HG02642 (cell line): ENCODE results near the gene PHF14.

ENCODE experiments used
- ATAC-seq: cut with Tn5 transposase; IDR thresholded peaks from one replicate; pipeline ENCODE4 v1.9.1; 2021; ENCODE audit warnings: mild to moderate bottlenecking; ENCODE audit not compliant: unreplicated experiment, poor library complexity

Gene PHF14

DNA sequence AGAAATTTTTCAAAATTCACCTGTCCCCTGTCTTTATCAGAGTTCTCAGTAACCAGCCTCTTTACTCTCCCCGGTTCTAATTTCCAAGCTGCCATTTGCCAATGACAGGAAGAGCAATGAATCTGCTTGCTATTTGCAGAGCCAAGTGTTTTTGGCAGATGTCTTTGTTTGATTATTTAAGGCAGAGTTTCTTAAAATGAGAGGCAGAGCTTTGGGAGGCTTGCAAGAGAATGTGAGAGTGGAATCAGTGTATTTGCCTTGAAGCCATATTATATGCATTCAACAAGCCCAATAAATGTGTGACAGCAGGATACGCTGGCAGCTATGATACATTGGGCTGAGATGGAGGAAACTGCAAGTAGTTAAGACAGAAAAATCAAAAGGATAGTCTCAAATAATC lies 196.5 kb downstream of the PHF14 start:
- no peak for ATAC-seq

- no peak for ATAC-seq
Measured at GRCh38 chr7:11170863-11171568, 197.3 kb downstream of the PHF14 start.

DNA sequence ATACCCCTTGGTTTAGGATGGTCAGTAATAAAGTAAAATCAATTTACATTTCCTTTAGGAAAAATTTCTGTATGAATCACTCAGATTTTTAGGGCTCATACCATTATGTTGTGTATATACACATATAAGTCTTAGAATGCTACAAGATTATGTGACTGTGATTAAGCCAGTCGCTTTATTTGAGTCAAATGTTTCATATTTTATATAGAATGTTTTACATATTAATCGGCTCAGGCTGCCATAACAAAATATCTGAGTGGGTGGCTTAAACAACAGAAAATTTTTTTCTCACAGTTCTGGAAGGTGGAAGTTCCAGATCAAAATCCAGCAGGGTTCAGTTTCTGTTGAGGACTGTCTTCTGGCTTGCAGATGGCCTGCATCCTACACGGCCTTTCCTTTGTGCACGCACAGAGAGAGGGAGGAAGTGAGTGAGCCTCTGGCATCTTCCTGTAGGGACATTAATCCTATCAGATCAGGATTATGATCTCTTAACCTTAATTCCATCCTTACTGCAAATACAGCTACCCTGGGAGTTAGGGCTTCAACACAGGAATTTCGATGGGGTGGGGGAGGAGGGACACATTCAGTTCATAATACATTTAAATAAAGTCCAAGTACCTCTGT lies 198.0 kb downstream of the PHF14 start:
- no peak for ATAC-seq

DNA sequence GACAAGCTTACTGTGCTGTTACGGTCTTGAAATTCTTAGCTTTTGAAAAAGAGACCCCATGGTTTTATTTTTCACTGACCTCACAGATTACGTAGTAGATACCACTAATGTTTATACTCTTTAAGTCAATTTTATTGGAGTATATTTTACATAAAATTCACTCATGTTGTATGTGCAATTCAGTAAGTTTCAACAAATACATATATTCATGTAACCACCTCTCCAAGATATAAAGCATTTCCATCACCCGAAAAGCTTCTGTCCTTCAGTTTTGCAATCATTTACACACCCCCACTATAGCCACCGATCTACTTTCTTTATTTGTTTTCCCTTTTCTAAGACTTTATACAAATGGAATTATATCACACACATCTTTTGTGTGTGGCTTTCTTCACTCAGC lies 199.2 kb downstream of the PHF14 start:
- no peak for ATAC-seq

DNA sequence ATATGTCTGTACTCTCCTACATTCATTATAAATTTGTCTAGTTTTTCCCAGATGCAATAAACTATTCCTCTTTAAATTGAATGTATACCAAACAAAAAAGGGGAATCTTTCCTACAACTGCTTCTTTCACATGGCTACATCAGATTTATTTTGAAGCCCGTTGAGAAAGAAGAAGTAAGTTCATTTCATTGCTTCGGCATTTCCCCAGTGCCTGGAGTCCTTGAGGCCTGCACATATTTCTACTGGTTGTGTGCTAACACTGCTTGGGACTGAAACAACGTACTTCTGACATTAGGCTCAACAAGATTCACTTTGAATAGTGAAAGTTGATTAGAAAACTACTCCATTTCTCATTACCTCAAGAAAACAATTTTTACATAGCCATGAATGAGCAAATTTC lies 201.7 kb downstream of the PHF14 start:
- no peak for ATAC-seq

DNA sequence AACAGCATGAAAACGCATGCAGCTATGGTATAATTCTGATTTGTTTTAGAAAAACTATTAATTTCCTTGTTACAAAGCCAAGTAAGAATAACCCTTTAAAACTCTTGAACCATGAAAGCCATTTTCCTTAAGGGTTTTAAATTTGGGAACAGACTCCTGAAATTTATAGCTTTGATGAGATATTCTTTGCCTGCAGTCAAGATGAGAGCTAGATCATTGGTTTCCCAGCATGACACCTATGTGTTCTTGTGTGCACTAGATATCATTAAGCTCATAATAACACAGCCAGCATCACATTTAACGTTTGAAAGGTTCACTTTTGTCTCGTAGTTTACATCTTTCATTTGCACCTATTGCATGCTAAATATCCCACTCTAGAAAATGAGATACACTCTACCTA lies 202.2 kb downstream of the PHF14 start:
- no peak for ATAC-seq

DNA sequence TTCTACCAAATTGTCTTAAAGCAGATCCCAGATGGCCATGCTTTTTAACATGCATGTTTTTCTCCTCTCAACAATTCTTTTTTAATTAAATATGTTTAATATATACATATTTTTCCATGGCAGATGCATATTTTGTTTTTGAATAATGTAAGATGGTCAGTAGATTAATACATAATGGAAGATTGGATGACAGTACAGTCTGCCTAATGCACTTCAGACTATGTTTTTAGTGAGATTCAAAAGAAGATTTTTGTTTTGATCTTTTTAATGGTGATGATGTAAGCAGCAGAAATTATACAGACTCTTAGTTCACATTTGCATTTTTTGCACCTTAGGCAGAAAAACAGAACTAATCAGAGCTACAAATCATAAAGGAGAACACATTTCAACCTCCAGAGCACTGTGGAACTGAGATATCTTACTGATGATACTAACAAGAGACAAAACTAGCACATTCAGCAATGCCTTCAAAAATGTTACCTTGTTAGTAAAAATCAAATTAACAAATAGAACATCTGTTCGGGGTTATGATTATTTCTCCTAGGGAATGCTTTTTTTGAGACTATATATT lies 203.4 kb downstream of the PHF14 start:
- no peak for ATAC-seq

GRCh38 chr7:11177793-11178192 lies 204.1 kb downstream of the PHF14 start:
- ATAC-seq = no peak

DNA sequence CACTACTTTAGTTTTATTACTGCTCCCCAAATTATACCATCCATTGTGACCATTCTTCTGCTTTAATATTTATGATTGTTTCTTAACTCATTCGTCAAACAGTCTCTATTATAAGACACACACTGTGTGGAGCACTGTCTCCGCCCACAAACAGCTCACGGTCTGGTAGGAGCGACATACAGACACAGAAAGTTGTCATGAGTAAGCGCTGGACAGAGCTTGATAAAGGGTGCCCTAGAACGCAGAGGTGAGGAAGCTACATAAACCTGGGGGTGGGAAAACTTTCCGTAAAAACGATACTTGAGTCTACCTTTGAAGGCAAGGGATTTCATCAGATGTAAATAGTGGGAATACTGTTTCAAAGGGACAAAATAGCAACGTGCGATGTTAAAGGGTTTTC lies 207.9 kb downstream of the PHF14 start:
- no peak for ATAC-seq

GRCh38 chr7:11182736-11183135 lies 209.1 kb downstream of the PHF14 start:
- no peak for ATAC-seq

DNA sequence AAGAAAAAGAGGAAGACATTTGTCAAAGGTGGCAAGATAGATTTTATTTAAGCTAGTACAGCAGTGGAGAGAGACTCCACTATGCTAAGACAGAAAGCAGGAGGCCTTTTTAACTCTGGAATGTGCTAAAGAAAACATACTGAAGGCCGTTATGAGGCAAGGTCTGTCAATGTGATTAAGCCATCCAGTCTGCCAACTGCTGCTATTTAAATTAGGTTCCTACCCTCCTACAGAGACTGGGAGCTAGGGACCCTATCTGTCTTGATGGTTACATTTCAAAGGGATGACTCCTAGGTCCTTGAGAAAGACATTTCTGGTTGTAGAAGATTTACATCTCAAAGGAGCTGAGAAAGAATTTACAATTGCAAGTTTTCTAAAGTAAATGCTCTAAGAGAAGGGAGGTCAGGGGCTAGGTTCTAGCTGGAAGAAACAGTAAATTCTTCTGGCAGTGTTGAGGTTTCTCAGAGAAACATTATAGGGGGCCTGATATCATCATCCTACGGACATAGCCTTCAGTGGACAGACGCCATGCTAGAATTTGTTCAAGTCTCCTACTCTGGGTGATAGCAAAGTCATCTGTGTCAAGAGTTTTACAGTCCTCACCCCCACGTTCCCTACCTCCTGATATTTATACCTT lies 211.6 kb downstream of the PHF14 start:
- no peak for ATAC-seq

DNA sequence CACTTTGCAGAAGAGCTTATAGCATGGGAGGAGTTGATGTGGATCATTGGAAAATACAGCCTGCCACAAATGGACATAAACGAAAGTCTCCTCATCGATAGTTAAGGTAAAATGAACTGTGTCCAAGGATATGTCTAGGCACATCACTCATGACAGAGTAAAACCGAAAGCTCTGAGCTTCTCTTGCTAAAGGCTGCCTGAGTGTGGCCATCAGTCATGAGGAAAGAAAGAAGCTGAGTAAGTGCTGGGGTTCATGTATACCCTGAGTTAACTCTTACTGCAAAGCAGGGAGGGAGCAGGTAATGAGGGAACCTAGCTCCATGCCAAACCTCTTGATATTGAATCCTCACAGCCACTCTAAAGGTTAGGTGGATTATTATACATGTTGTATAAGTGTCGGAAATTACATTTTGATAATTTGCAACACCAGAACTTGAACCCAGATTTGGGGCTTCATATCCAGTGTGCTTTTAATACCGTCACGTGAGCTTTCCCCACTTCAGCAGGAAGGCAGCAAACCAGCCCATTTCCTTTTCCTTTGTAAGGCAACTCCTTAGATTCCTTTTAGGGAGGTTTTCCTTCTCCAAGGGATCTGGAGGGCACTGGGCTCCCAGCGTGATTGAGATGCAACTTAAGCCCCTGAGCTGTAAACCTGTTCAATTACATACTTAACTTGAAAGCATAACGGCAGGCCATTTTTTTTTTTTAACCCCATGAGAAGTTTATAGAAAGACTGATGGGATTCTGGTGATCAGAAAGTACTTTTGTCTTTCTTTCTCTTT lies 215.0 kb downstream of the PHF14 start:
- ATAC-seq = no peak

DNA sequence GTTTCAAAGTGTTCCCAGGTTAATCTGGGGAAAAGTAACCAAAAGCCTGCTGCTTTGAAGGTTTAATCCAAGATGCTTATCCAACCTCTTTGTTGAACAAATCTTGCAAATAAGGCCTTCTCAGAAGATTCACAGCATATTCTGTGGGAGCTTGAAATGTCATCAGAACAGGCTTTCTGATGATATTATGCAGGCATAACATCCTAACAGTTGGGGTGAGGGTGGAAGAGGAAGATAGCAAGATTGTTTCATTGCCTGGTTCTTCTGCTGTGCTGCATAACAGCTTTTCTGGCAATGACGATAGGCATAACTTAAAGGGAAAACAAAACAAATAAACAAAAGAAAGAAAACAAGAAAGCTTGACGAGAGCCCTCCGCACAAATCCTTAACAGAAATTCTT lies 217.4 kb downstream of the PHF14 start:
- ATAC-seq = no peak

DNA sequence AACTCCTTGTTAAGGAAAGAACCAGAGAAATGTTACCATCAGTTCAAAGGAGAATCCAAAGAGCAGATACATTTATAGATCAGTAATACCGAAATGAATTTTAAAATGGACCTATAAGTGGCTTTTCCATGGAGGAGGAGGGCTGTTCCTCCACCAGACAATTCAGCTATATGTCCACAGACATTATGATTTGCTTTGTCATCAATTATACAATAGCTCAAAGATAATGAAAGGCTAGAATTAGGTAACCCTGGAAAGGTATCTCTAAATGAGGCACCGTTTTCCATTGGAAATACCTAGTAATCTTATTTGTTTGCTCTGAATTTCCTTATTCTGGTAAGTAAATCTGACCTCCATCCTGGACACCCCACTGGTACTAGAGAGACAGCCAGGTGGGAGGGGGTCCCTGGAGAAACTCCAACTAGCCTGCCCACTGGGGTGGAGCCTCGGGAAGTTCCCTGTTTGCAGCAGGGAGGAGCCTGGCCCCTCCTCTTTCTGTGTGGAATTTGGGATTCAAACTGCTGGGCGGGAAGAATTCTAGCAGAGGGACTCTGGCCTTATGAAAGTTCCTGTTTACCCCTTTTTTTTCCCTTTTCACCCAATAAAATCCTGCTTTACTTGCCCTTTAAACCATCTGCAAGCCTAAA lies 218.0 kb downstream of the PHF14 start:
- ATAC-seq = no peak

GRCh38 chr7:11192506-11192905 lies 218.8 kb downstream of the PHF14 start:
- no peak for ATAC-seq

- ATAC-seq = no peak
Measured at GRCh38 chr7:11193131-11193867, 219.6 kb downstream of the PHF14 start.

- ATAC-seq = no peak
Measured at GRCh38 chr7:11193888-11194287, 220.2 kb downstream of the PHF14 start.

GRCh38 chr7:11194492-11194891 lies 220.8 kb downstream of the PHF14 start:
- no peak for ATAC-seq

DNA sequence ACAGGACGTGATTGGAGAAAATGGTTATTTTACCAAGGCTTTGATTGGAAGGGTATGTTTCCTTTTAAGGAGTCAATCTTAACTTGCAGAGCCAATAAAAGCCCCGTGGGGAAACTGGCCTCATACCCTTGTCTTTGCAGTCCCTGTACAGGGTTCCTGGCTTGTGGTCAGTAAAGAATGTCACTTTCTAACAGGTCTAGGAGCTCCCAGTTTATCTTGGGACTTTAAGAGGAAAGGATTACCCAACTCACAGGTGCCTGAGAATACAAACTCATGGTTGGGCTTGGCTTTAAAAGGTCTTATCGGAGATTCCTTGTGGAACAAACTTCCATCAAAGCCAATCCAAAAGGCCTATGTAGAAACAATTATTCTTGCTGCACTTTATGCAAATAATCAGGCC lies 221.8 kb downstream of the PHF14 start:
- no peak for ATAC-seq

DNA sequence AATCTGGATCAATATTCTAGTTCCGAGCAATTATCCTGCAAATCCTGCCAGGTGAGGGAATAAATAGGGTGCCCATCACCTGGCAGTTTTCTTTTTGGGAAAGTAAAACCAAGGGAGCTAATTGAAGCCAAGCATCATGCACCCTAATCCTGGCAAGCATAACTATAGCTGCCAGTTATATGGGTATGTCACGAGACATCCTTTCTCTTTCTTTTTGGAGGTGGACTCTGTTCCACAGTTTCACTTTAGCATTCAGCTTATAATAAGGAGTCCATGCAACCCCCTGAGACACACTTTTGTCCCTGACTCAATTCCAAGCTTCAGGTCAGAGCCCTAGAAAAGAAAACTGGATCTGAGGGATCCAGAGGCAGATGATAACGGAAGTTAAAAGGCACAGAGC lies 222.5 kb downstream of the PHF14 start:
- no peak for ATAC-seq
